K562 (cell line): ENCODE results near the gene PRMT7. TPM values are rescaled to one million over a fixed set of nuclear protein-coding genes. Genes with fewer than 3 reads are reported as not detected.
A peak's percentile ranks its signal among the peaks of the same experiment; 100 is the strongest.

ENCODE experiments used
- ARID2 ChIP-seq: fragments of 450-650 bp; IDR thresholded peaks from 2 replicates; pipeline ENCODE4 v1.6.1; 2017; ENCODE audit warnings: antibody characterized with exemption, mild to moderate bottlenecking
- CEBPB ChIP-seq: fragments of 450-650 bp; IDR thresholded peaks from 2 replicates; pipeline ENCODE4 v1.6.1; 2016; ENCODE audit warnings: missing genetic modification characterization, missing compliant biosample characterization
- CHD4 ChIP-seq: fragments of 200-600 bp; sonication (generic); IDR thresholded peaks from 3 replicates; pipeline ENCODE4 v1.6.1; 2012; ENCODE audit warnings: low read depth, mild to moderate bottlenecking, mixed read lengths, low read length, inconsistent platforms; ENCODE audit not compliant: insufficient read depth, insufficient replicate concordance, poor library complexity, severe bottlenecking
- CXXC5 ChIP-seq: fragments of 250-450 bp; sonication (Bioruptor Pico); IDR thresholded peaks from 2 replicates; pipeline ENCODE4 v1.8.0; 2022; ENCODE audit warnings: inconsistent platforms, mild to moderate bottlenecking, moderate library complexity
- EP400 ChIP-seq: fragments of 450-650 bp; IDR thresholded peaks from 2 replicates; pipeline ENCODE4 v1.6.1; 2017; ENCODE audit warnings: antibody characterized with exemption, mild to moderate bottlenecking, moderate library complexity
- ERF ChIP-seq: fragments of 450-650 bp; formaldehyde crosslinking; IDR thresholded peaks from 2 replicates; pipeline ENCODE4 v1.4.0; 2020; ENCODE audit warnings: mild to moderate bottlenecking, mixed read lengths
- ESRRA ChIP-seq: fragments of 450-650 bp; IDR thresholded peaks from 2 replicates; pipeline ENCODE4 v1.6.1; 2014; ENCODE audit warnings: low read depth, mild to moderate bottlenecking, moderate library complexity, borderline replicate concordance
- PTRF ChIP-seq: fragments of 450-650 bp; IDR thresholded peaks from 2 replicates; pipeline ENCODE4 v1.6.1; 2016; ENCODE audit warnings: mild to moderate bottlenecking, missing genetic modification characterization, missing compliant biosample characterization
- RBFOX2 ChIP-seq: fragments of 200-400 bp; formaldehyde crosslinking; IDR thresholded peaks from 2 replicates; pipeline ENCODE4 v1.6.1; 2017; ENCODE audit warnings: low read depth, mild to moderate bottlenecking, low read length, moderate library complexity
- RBM34 ChIP-seq: fragments of 200-400 bp; formaldehyde crosslinking; IDR thresholded peaks from 2 replicates; pipeline ENCODE4 v1.6.1; 2018; ENCODE audit warnings: low read length, borderline replicate concordance; ENCODE audit not compliant: insufficient read depth
- SMARCA4 ChIP-seq: fragments of 450-650 bp; IDR thresholded peaks from 2 replicates; pipeline ENCODE4 v1.6.1; 2016
- TCF3 ChIP-seq: sonication (generic); formaldehyde crosslinking; IDR thresholded peaks from 2 replicates; pipeline ENCODE4 v1.4.0; 2020; ENCODE audit warnings: mild to moderate bottlenecking, missing genetic modification reagents
- WHSC1 ChIP-seq: IDR thresholded peaks from one replicate; pipeline ENCODE4 v1.6.1; 2012; ENCODE audit warnings: low read length, control low read depth, inconsistent platforms
- YY1 ChIP-seq, 3 experiments: IDR thresholded peaks; 2 replicates each; pipeline ENCODE4 v1.6.1; 2011; ENCODE audit warnings: low read length in 2 of 3, mild to moderate bottlenecking in 2 of 3, moderate library complexity in 2 of 3, borderline replicate concordance in 1 of 3, control low read depth in 1 of 3, low read depth in 1 of 3; ENCODE audit not compliant: insufficient read depth in 3 of 3, insufficient replicate concordance in 2 of 3, control insufficient read depth in 1 of 3, insufficient read length in 1 of 3; ENCODE audit errors: extremely low read depth in 1 of 3
- ZNF347 ChIP-seq: fragments of 450-650 bp; formaldehyde crosslinking; IDR thresholded peaks from 2 replicates; pipeline ENCODE4 v1.4.0; 2020; ENCODE audit warnings: low read depth, mild to moderate bottlenecking, moderate library complexity
- ZSCAN29 ChIP-seq: fragments of 450-650 bp; IDR thresholded peaks from 2 replicates; pipeline ENCODE4 v1.6.1; 2017
- polyA plus RNA-seq, 8 experiments: library from polyadenylated mRNA; depleted of rRNA in 4 of 8; stranded (reverse) in 5 of 8; unstranded in 3 of 8; fragments of >200 nt; fragmentation: Nextera tagmentation in 2 of 8; fragmentation: Illumina TruSeq in 1 of 8; extraction: Ambion mirVana in 2 of 8; extraction: Trizol in 1 of 8; gene quantifications; 2 replicates each; pipeline versions ENCODE4 v1.2.1 to v1.2.3, GENCODE V29; 2011 to 2014; ENCODE audit warnings: inconsistent platforms in 1 of 8, missing spikeins in 1 of 8
- total RNA-seq, 7 experiments: library from RNA; depleted of rRNA in 6 of 7; stranded (reverse); fragments of >200 nt in 6 of 7; fragmentation: Illumina TruSeq in 2 of 7; extraction: Trizol in 2 of 7; gene quantifications; 2 replicates each; pipeline versions ENCODE4 v1.2.1 to v1.2.3, GENCODE V29; 2011 to 2021; ENCODE audit warnings: low replicate concordance in 1 of 7
- TF ChIP-seq, protein P1 (sequence below), 2 experiments: IDR thresholded peaks in 1 of 2; conservative IDR thresholded peaks in 1 of 2; 2 replicates each; pipeline ENCODE4 v1.6.1; 2016; ENCODE audit warnings: low read depth in 2 of 2, mild to moderate bottlenecking in 1 of 2, missing compliant biosample characterization in 1 of 2, missing genetic modification characterization in 1 of 2, moderate library complexity in 1 of 2
- TF ChIP-seq, protein P2 (sequence below): fragments of 450-650 bp; IDR thresholded peaks from 2 replicates; pipeline ENCODE4 v1.6.1; 2016; ENCODE audit warnings: antibody characterized with exemption
- TF ChIP-seq, protein P3 (sequence below): IDR thresholded peaks from 2 replicates; pipeline ENCODE4 v1.6.1; 2011; ENCODE audit warnings: borderline replicate concordance, low read depth, mild to moderate bottlenecking, moderate library complexity, low read length; ENCODE audit not compliant: insufficient read depth, poor library complexity, severe bottlenecking

The PRMT7 gene
- total and polyA plus RNA-seq, 9 of the 15 experiments (the other 6 are each of a cell fraction or from before 2014, with no cell fraction given): 6.4 to 88.8 (median 73.1) TPM

DNA sequence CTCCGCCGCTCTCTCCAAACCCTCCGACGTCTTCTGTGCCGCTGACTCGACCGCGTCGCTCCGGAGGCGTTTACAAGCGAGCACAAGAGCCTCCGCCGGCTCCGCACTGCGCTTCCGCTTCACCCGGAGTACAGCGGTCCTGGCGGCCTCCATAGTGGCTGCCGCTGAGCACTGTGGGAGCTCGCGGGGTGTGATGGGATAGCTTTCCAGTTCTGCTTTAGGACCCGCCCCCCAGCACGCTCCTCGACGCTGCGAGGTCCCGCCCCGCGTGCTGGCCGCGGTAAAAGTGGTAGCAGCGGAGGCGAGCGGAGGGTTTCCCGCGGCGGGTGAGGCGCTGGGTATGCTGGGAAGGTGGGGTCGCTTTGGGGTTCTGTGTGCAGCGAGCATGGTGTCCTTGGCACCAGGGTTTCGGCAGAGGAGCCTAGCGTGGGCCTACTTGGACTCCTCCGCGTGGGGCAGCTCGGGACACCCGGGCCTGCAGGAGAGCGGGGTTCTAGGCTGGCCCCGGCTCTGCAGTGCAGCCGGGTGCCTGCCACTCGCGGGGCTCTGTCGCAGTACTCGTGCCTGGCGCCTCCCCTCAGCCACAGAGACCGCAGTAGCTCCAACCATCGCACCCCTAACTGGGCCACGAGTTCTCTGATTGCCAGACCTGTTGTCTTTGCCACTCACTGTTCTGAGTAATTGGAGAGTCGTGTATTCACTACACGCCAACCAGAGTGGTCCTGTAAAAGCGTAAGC lies at the start of gene PRMT7, which contains the start of gene SLC7A6OS (continued):
- TF ChIP-seq, protein P1, sequence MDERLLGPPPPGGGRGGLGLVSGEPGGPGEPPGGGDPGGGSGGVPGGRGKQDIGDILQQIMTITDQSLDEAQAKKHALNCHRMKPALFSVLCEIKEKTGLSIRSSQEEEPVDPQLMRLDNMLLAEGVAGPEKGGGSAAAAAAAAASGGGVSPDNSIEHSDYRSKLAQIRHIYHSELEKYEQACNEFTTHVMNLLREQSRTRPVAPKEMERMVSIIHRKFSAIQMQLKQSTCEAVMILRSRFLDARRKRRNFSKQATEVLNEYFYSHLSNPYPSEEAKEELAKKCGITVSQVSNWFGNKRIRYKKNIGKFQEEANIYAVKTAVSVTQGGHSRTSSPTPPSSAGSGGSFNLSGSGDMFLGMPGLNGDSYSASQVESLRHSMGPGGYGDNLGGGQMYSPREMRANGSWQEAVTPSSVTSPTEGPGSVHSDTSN (CRISPR knock-in tag; IDR thresholded peaks at IDR 0.05; ENCODE audit: low read depth): no peak
- TF ChIP-seq, protein P1 (tag; conservative IDR thresholded peaks at IDR 0.05; ENCODE audit: low read depth): no peak
- TF ChIP-seq ZSCAN29 (no peak; the same call in 1 of the 2 replicates), TCF3 (CRISPR knock-in tag) (peak; percentile 23), ZNF347 (CRISPR knock-in tag) (no peak), PTRF (no peak), EP400 (peak; percentile 90), RBM34 (no peak), ARID2 (no peak), YY1 (IDR thresholded peaks at IDR 0.05; ENCODE audit: borderline replicate concordance in 1 of 3, control insufficient read depth in 1 of 3, extremely low read depth in 1 of 3, insufficient read depth in 3 of 3, insufficient read length in 1 of 3, insufficient replicate concordance in 2 of 3, low read depth in 1 of 3, low read length in 2 of 3) (peak; percentile 65 to 95 (median 93)), CXXC5 (CRISPR knock-in tag) (peak; percentile 88), WHSC1 (no peak), CEBPB (tag) (no peak), SMARCA4 (0 out of 2 replicates have a peak, but pooled peaks have one; percentile 19), CHD4 (no peak), ERF (CRISPR knock-in tag) (0 out of 2 replicates have a peak, but pooled peaks have one; percentile 30), ESRRA (peak; percentile 25; the same call in 1 of the 2 replicates), RBFOX2 (peak; percentile 98)
- TF ChIP-seq, protein P2, sequence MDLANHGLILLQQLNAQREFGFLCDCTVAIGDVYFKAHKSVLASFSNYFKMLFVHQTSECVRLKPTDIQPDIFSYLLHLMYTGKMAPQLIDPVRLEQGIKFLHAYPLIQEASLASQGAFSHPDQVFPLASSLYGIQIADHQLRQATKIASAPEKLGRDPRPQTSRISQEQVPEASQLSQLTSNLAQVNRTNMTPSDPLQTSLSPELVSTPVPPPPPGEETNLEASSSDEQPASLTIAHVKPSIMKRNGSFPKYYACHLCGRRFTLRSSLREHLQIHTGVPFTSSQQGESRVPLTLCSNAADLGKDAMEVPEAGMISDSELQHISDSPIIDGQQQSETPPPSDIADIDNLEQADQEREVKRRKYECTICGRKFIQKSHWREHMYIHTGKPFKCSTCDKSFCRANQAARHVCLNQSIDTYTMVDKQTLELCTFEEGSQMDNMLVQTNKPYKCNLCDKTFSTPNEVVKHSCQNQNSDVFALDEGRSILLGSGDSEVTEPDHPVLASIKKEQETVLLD: peak; percentile 52; the same call in 1 of the 2 replicates
- TF ChIP-seq, protein P3, sequence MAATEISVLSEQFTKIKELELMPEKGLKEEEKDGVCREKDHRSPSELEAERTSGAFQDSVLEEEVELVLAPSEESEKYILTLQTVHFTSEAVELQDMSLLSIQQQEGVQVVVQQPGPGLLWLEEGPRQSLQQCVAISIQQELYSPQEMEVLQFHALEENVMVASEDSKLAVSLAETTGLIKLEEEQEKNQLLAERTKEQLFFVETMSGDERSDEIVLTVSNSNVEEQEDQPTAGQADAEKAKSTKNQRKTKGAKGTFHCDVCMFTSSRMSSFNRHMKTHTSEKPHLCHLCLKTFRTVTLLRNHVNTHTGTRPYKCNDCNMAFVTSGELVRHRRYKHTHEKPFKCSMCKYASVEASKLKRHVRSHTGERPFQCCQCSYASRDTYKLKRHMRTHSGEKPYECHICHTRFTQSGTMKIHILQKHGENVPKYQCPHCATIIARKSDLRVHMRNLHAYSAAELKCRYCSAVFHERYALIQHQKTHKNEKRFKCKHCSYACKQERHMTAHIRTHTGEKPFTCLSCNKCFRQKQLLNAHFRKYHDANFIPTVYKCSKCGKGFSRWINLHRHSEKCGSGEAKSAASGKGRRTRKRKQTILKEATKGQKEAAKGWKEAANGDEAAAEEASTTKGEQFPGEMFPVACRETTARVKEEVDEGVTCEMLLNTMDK: no peak
